ENCODE results near the gene MACROD2.

Gene MACROD2

GRCh38 chr20:15623215-15623614 lies 1627.9 kb downstream of the MACROD2 start:
- no peak for TF ChIP-seq CTCF (IDR thresholded peaks at IDR 0.05; ENCODE audit: borderline replicate concordance, control extremely low read depth, extremely low read depth, insufficient read depth, missing control alignments)
- DNase-seq (ENCODE audit: low spot score): no peak
- in situ Hi-C loops (cut with MboI; ENCODE audit: low sequenced_read_pairs, unreplicated experiment): no loop called here

GRCh38 chr20:15625981-15626380 lies 1630.7 kb downstream of the MACROD2 start:
- no peak for TF ChIP-seq CTCF (IDR thresholded peaks at IDR 0.05; ENCODE audit: borderline replicate concordance, control extremely low read depth, extremely low read depth, insufficient read depth, missing control alignments)
- no peak for DNase-seq (ENCODE audit: low spot score)
- in situ Hi-C loops (cut with MboI; ENCODE audit: low sequenced_read_pairs, unreplicated experiment): no loop called here

GRCh38 chr20:15627089-15627488 lies 1631.8 kb downstream of the MACROD2 start:
- no peak for DNase-seq (ENCODE audit: low spot score)
- in situ Hi-C loops (cut with MboI; ENCODE audit: low sequenced_read_pairs, unreplicated experiment): no loop called here
- no peak for TF ChIP-seq CTCF (IDR thresholded peaks at IDR 0.05; ENCODE audit: borderline replicate concordance, control extremely low read depth, extremely low read depth, insufficient read depth, missing control alignments)

- DNase-seq (ENCODE audit: low spot score): no peak
- in situ Hi-C loops (cut with MboI; ENCODE audit: low sequenced_read_pairs, unreplicated experiment): no loop called here
- no peak for TF ChIP-seq CTCF (IDR thresholded peaks at IDR 0.05; ENCODE audit: borderline replicate concordance, control extremely low read depth, extremely low read depth, insufficient read depth, missing control alignments)
These were observed 1632.2 kb downstream of the MACROD2 start for GRCh38 chr20:15627501-15627903.

- in situ Hi-C loops (cut with MboI; ENCODE audit: low sequenced_read_pairs, unreplicated experiment): no loop called here
- TF ChIP-seq CTCF (IDR thresholded peaks at IDR 0.05; ENCODE audit: borderline replicate concordance, control extremely low read depth, extremely low read depth, insufficient read depth, missing control alignments): no peak
- DNase-seq (ENCODE audit: low spot score): no peak
These were observed 1633.6 kb downstream of the MACROD2 start for GRCh38 chr20:15628851-15629353.

GRCh38 chr20:15630360-15630759 lies 1635.0 kb downstream of the MACROD2 start:
- in situ Hi-C loops (cut with MboI; ENCODE audit: low sequenced_read_pairs, unreplicated experiment): no loop called here
- no peak for DNase-seq (ENCODE audit: low spot score)
- TF ChIP-seq CTCF (IDR thresholded peaks at IDR 0.05; ENCODE audit: borderline replicate concordance, control extremely low read depth, extremely low read depth, insufficient read depth, missing control alignments): no peak

- DNase-seq (ENCODE audit: low spot score): no peak
- in situ Hi-C loops (cut with MboI; ENCODE audit: low sequenced_read_pairs, unreplicated experiment): no loop called here
These were observed 1637.4 kb downstream of the MACROD2 start for GRCh38 chr20:15632680-15633079.

More at GRCh38 chr20:15632680-15633079, 1637.4 kb downstream of the MACROD2 start:
- no peak for TF ChIP-seq CTCF (IDR thresholded peaks at IDR 0.05; ENCODE audit: borderline replicate concordance, control extremely low read depth, extremely low read depth, insufficient read depth, missing control alignments)

Data from GM13976 (cell line).